CD4-positive, alpha-beta T cell treated with Interleukin-10 for 1 hour (primary cell): Measurements from ENCODE around the gene CYP3A7.
"Not testable (repeated sequence)": the region's sequence is repeated elsewhere in the genome, so short reads cannot be mapped to it uniquely, and the experiment has no call there.

Source experiments
- DNase-seq: peaks from one replicate; pipeline ENCODE4 v3.0.0-alpha.2; 2020

The CYP3A7 gene

DNA sequence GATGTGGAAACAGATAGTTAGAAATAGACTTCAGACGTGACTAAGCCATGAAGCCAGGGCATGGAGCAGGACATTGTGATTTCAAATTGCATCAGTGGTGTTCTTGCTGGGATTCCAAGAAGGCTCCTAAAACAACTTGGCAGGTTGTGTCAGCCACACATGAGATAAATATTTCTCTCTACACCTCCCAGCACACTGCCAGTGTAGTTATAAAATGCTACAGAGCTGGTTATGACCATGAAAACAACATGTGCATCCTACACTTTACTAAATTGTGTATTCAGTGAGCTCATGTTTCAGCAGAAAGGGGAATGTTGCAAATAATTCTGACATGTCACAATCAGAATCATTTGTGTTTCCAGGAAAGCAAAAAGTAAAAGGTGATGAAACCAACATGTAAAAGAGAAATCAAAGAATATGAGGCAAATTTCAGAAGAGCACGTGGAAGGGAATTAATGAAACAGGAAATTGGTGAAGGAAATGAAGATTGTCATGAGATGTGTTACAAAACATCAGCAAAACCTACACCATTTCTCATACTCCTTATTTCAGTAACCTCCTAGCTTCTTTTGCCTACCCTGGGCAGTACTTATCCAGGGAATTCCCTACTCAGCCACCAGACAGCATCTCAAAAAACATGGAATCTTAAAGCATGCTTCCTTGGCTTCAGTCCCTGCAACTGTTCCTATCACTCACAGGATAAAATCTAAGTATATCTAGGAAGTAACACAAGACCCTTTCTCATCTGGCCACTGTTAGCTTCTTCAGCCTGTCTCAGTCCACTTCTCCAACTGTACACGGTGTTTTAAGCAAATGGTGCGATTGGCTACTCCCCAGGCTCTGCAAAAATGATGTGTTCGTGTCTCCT is 5.8 kb upstream of the CYP3A7 start:
- no peak for DNase-seq

DNA sequence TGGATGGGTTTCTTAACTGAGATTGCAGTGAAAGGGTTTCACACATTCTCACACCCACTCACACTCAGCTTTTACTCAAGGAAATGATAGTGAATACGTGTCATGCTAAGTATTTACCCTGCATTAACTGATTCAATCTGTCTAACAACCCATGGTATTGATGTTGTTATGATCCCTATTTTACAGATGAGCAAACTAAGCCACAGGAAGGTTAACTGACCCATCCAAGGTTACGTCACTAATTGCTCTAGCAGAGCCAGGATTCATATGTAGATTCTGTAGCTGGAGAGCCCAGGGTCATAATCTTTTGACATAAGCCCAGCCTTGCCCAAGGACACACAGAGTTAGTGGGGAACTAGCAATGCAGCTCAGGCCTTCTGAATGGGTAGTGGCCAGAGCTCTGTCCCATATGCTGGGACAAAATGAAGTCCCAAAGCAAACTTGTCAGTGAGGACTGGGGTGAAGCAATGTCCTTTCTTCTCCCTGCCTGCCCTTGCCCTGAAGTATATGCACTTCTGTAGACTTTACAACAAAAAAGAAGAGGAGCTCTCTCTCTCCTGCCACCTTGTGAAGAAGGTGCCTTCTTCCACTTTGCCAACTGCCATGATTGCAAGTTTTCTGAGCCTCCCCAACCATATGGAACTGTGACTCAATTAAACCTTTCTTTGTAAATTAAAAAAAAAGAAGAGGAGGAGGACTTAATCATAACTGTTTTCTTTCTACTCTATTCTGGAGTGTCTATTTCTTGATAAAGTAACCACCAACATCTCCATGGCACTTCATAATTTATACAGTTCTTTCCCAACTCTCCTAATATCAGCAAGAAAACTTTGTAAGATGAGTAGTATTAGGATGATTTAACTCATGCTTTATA is 4.9 kb upstream of the CYP3A7 start:
- no peak for DNase-seq

GRCh38 chr7:99737726-99738125 is 2.7 kb upstream of the CYP3A7 start:
- DNase-seq = no peak

DNA sequence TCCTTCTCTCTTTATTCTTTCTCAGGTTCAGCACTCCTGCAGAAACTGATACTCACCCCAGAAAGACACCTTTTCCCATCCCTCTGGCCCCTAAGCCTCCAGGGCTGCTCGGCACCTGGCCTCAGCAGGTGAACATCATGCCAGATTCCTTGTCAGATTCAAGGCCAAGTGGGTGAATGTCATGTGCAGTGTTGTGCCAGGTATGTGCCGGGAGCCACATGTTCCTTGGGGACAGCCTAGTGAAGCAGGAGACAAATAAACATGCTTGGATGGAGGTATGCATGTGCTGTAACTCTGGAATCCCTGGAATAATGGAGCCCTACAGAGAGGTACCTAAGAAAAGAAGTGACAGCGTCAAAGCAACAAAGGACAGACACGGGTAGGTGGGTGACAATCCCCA is 1.7 kb upstream of the CYP3A7 start:
- DNase-seq = not testable (repeated sequence)

DNA sequence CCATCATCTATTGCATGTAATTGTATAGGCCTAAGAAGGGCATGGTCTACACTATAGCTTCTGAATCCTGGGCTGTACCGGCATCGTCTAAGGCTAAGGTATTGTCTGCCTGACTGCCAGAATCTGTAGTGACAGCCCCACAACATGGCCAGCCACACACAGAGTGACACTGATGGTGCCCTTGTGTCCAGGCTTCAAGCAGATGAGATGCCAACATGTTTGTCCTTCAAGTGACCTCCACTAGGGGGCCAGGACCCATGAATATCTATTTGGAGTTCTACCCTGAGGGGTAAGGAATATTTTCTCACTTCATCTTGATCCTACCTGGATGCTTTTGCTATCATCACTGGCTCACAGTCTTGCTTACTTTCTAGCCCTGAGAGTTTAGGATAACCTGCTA is 1.5 kb downstream of the CYP3A7 start:
- DNase-seq = no peak

DNA sequence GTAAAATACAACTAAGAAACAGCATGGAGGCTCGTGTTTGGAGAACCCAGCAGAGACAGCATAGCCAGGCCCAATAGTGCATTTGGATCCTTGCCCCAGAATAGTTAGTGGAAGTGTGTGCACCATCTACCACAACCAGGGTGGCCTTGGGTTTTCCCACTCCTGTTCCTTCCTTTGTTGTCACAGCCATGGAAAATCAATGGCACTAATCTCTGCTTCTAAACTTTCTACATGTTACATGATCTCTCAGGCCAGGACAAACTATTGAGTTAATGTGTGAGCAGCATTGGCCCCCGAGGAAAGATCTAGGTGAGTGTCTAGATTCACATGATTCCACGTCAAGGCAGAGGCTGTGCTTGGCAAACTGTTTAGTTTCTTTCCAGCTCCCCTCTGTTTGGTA is 2.0 kb downstream of the CYP3A7 start:
- no peak for DNase-seq

DNA sequence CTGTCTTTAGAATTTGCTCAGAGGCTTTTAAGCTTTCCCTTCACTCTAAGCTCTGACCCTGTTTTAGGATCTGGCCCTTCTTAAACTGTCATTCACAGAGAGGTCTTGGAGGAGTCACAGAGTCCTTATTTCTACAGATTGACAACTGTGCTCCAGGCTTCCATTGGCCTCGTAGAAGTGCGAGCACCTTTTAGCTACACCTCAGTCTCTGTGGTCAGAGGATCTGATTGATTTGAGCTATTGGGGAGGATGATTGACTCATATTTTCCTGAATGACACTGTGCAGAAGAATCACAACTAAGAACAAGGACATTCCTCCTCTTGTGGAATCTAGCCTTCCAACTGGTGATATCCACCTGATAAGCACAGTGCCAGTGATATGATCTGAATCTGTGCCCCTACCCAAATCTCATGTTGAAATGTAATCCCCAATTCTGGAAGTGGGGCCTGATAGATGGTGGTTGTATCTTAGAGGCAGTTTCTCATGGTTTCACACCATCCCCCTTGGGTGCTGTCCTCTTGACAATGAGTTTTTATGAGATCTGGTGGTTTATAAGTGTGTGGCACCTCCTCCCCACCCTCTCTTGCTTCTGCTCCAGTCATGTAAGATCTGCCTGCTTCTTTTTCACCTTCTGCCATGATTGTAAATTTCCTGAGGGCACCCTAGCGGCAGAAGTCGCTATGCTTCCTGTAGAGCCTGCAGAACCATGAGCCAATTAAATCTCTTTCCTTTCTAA is 3.2 kb downstream of the CYP3A7 start:
- no peak for DNase-seq

GRCh38 chr7:99730992-99731391 is 4.0 kb downstream of the CYP3A7 start:
- DNase-seq = no peak

DNA sequence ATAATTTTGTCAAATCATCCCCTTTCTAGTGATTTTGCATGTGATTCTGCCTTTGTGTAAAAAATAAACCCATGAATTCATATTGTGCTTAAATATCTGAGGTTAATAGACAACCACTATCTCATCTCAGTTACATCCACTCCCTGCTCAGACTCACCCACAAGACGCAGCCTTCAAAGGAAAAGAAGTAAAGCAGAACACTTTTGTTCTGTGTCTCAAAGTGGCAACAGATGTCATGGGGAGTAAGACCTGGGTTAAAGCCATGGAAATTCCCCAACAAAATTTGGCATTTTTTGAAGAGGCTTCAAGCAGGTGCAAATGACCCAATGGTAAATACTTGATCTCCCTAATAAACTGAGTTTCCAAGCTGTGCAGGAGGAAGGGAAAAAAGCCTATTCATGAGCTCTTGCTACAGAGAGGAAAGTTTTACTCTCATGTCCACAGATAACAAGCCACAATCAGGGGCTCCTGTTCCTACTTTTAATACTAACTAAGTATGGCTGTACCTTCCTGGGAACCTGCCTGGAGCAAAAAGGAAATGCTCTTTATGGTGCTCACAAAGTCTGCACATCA is 4.7 kb downstream of the CYP3A7 start:
- DNase-seq = no peak

DNA sequence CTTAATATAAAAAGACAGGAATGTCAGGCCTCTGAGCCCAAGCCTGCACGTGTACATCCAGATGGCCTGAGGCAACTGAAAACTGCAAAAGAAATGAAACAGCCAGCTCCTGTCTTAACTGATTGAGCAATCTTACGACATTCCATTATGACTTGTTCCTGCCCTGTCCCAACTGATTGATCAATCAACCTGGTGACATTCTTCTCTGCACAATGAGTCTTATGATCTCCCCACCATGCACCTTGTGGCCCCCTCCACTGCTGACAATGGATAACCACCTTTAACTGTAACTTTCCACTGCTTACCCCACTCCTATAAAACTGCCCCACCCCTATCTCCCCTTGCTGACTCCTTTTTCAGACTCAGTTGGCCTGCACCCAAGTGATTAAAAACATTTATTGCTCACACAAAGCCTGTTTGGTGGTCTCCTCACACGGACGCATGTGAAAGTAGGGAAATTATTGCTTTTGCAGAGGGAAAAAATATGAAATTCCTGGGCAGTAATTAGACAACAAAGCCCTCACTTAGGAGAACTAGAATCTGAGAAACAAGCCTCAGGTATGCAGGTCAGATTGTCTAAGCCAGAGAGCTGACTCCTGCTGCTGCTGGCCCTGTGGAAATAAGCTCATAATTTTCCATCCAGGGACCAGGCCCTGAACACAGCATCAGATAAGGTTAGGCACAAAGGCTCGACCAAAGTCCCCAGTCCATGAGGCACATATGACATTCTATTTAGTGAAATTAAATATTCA is 5.3 kb downstream of the CYP3A7 start:
- no peak for DNase-seq

- no peak for DNase-seq
These were observed 6.4 kb downstream of the CYP3A7 start for GRCh38 chr7:99728615-99729014.

GRCh38 chr7:99723201-99723600 is 11.8 kb downstream of the CYP3A7 start:
- DNase-seq = not testable (repeated sequence)

- no peak for DNase-seq
These were observed 14.0 kb downstream of the CYP3A7 start for GRCh38 chr7:99720800-99721595.

DNA sequence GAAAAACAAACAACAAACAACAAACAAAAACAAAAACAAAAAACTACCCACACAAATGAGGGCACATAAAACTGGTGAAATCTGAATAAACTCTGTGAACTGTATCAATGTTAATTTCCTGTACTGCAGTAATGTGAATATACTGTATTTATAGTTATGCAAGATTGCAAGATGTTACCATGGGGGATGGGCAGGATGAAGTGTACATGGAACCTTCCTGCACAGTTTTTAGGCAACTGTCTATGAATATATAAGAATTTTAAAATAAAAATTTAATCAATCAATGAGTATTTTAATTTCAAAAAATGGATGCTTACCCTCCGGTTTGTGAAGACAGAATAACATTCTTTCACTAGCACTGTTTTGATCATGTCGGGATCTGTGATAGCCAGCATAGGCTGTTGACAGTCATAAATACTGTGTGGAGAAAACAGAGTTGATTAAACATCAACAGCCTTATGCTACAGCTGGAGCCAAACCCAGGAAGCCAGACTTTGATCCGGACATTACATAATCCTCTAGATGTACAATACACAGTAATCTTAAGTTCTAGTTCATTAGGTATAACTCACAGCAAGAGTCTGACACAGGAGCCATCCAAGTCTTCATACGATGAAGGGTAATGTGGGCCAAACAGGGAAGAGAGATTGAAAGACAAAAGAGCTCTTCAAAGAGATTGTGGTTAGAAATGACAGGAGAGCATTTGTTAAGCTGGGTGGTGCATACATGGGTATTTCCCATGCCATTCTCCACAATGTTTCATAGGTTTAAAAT is 14.8 kb downstream of the CYP3A7 start:
- no peak for DNase-seq

DNA sequence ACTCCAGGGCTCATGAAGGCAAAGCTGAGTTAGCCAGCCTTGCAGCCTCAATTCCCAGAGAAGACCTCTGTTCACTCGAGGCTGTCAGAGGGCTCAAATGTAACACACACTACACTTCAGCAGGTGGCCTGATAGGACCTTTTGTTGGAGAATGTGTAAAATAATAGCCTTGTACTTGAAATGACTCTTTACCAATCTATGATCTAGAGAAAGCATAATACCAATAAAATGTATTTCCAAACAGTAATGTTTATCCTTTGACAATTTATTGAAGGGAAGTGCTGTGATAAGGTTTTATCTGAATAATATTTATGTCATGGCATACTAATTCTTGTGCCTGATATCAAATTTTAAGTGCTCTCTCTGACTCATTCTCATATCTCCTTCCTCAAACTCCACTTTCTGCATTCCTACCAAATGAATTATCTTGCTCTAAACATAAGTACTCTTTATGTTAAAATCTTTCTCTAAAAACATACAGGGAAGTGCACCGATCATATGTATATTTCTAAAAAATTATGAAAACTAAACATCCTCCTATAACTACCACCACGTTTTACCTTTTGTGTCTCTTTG is 20.9 kb downstream of the CYP3A7 start:
- DNase-seq = no peak

DNA sequence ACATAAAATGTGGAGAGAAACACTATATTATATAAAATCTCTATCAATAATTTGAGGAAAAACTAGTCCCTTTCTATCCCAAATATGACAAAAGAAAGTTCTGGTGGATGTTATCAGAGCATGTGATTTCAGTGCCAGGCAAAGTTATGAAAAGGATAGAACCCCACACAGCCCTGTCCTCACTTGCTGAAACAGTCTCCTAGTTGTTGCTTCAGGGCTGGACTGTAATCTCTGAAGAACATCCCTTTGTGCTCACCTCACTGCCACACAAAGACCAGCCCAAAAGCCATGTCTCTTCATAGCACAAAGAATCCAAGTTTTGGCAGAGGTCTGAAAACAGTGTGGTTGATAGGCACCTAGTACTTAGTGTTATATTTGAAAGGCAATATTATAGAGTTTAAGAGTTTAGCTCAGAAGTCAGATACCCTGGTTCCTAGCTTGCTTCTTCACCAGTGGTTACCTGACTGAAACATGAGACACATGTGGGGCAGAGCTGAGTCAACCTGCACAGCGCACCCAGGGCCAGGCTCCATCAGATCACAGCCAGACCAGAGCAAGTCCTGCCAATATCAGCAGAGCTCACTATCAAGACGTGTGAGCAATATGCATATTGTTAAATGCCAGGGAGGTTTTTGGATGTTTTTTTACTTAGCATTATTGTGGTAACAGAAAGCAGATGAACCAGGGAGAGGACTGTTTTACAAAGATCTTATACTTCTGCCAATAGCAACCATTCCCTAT is 25.0 kb downstream of the CYP3A7 start:
- DNase-seq = no peak

- no peak for DNase-seq
These were observed 25.7 kb downstream of the CYP3A7 start for GRCh38 chr7:99709260-99709659.

GRCh38 chr7:99707096-99707495 is 27.9 kb downstream of the CYP3A7 start:
- DNase-seq = no peak

DNA sequence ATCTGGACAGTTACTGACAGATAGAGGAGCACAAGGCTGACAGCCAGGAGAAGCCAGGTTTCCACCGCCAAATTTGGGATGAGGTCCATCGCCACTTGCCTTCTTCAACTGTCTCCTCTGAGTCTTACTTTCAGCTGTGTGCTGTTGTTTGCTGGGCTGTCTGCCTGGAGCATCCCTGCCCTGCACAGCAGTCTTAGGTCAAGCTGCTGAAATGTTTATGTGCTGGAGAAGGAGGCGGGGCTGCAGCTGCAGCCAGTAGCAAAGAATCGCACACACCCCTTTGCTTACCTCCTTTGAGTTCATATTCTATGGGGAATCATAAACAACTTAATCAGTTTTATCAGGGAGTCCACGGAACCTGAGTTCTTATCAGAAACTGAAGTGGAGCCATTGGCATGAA is 35.0 kb downstream of the CYP3A7 start:
- DNase-seq = no peak
